Mucosa of descending colon (tissue), 3 donors: Measurements from ENCODE around the gene ZBTB20. TPM values are rescaled to one million over a fixed set of nuclear protein-coding genes. Genes with fewer than 3 reads are reported as not detected.

Experiments
- ATAC-seq: fragments of 200-7000 bp; cut with Tn5 transposase; one replicate; pipeline ENCODE4 v1.9.1; 2020; ENCODE audit warnings: mild to moderate bottlenecking, moderate library complexity
- DNase-seq, 3 donors: peaks; one replicate each; pipeline ENCODE4 v3.0.0-alpha.2; 2020
- H3K36me3 ChIP-seq: fragments of 200-600 bp; one replicate; pipeline ENCODE4 v1.8.0; 2021; ENCODE audit warnings: low read depth, mild to moderate bottlenecking
- H3K4me1 ChIP-seq: fragments of 200-600 bp; one replicate; pipeline ENCODE4 v1.8.0; 2021; ENCODE audit warnings: low read depth, mild to moderate bottlenecking
- H3K4me3 ChIP-seq: fragments of 200-600 bp; one replicate; pipeline ENCODE4 v1.8.0; 2021; ENCODE audit warnings: mild to moderate bottlenecking
- H3K9me3 ChIP-seq: fragments of 200-600 bp; one replicate; pipeline ENCODE4 v1.8.0; 2021; ENCODE audit warnings: mild to moderate bottlenecking
- intact Hi-C, 2 donors: fragments of 100-400 bp; cut with DNase I in 1 of 2; cut with micrococcal nuclease in 1 of 2; formaldehyde crosslinking; loops; one replicate each; pipeline versions ENCODE4 v1.11.0 to v1.11.1; 2022; cut with DNase I, micrococcal nuclease
- total RNA-seq, 3 donors: library from RNA; stranded (reverse); fragmentation: NEBNext Ultra II Directional in 2 of 3; extraction: Animal tissue kit (Norgen Biotek cat#: 25700) in 2 of 3; gene quantifications; one replicate each; pipeline versions ENCODE4 v1.2.1 to v1.2.4, GENCODE V29; 2021 to 2023
- TF ChIP-seq, protein P1 (sequence below): fragments of 200-600 bp; IDR thresholded peaks from one replicate; pipeline ENCODE4 v1.8.0; 2022; ENCODE audit warnings: antibody characterized with exemption, mild to moderate bottlenecking
- donor health status: DM: no; HTN: no; CAD: no; lungs with moderate emphysema.
- donor health status: DM: no; HTN: no; CAD: no.
- donor health status: DM: no; HTN: yes; CAD: no.

Gene ZBTB20
- total RNA-seq, 3 donors from 2014 or later = 30.6 to 85.6 (median 37.3) TPM

DNA sequence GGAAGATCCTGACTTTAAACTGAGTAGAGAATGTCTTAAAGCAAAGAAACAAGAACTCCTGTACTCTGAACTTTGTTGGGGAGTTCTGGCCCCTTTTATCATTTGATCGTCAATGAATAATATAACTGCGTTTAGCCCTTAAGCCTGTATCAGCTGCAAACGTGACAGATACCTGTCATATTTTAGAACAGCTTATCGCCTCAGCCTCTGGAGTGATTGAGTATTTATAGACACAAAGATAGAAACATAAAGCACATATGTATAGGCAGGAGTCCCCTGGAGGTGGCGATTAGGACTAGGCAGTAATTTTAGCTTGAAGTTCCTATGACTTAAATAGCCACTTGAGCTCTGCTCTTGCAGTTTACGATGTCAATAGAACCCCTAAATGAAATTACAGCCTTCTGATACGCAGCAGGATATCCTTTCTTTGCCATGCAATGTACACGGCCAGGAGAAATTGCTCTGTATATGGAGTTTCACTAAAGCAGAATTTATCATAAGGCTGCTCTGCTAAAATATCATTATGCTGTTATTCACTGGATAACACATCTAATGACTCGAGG, 531.5 kb downstream of the ZBTB20 start:
- ATAC-seq (no peak), DNase-seq (no peak)
- intact Hi-C loops = no loop called here
- H3K4me1 ChIP-seq = no peaks in the 10 kb centered on the region
- H3K9me3 ChIP-seq = no peaks in the 10 kb centered on the region
- TF ChIP-seq, protein P1, sequence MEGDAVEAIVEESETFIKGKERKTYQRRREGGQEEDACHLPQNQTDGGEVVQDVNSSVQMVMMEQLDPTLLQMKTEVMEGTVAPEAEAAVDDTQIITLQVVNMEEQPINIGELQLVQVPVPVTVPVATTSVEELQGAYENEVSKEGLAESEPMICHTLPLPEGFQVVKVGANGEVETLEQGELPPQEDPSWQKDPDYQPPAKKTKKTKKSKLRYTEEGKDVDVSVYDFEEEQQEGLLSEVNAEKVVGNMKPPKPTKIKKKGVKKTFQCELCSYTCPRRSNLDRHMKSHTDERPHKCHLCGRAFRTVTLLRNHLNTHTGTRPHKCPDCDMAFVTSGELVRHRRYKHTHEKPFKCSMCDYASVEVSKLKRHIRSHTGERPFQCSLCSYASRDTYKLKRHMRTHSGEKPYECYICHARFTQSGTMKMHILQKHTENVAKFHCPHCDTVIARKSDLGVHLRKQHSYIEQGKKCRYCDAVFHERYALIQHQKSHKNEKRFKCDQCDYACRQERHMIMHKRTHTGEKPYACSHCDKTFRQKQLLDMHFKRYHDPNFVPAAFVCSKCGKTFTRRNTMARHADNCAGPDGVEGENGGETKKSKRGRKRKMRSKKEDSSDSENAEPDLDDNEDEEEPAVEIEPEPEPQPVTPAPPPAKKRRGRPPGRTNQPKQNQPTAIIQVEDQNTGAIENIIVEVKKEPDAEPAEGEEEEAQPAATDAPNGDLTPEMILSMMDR = no peak
- no peak overlapping the region for H3K4me3 ChIP-seq
- H3K36me3 ChIP-seq = no peaks in the 10 kb centered on the region

GRCh38 chr3:114609973-114610630, 537.0 kb downstream of the ZBTB20 start:
- no peak for ATAC-seq
- intact Hi-C loops = no loop called here
- TF ChIP-seq, protein P1 = no peak

DNA sequence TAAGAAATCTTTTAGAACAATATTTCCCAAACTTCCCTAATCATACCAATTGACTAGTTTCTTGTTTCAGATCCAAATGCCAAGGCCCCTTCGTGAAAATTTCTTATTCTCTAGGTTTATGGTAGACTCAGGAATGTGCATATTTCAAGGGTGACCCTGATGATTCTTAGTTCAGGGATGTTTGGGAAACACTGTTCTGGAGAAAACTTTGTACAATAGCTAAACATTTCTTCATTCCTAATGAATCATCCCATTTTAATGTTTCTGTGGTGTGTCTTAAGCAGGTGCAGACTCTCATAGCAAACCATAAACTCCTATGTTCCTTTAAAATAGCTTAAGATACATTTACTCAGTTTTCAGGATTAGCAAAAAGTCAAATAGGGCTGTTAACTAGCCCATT, 538.8 kb downstream of the ZBTB20 start:
- no peak for ATAC-seq
- no peaks in the 10 kb centered on the region for H3K4me1 ChIP-seq
- no peaks in the 10 kb centered on the region for H3K36me3 ChIP-seq
- DNase-seq = no peak
- no peaks in the 10 kb centered on the region for H3K9me3 ChIP-seq
- TF ChIP-seq, protein P1 = no peak
- intact Hi-C loops = no loop called here
- no peak overlapping the region for H3K4me3 ChIP-seq

More at GRCh38 chr3:114609973-114610630, 537.0 kb downstream of the ZBTB20 start:
- DNase-seq = no peak
- no peak overlapping the region for H3K4me3 ChIP-seq
- H3K4me1 ChIP-seq = no peaks in the 10 kb centered on the region
- no peaks in the 10 kb centered on the region for H3K9me3 ChIP-seq
- no peaks in the 10 kb centered on the region for H3K36me3 ChIP-seq

GRCh38 chr3:114606336-114606735, 540.8 kb downstream of the ZBTB20 start:
- ATAC-seq = peak; percentile 34
- H3K36me3 ChIP-seq = no peaks in the 10 kb centered on the region
- no peaks in the 10 kb centered on the region for H3K4me1 ChIP-seq
- intact Hi-C loops = no loop called here
- no peak for DNase-seq
- no peaks in the 10 kb centered on the region for H3K9me3 ChIP-seq
- TF ChIP-seq, protein P1 = no peak
- no peak overlapping the region for H3K4me3 ChIP-seq

GRCh38 chr3:114600571-114600970, 546.5 kb downstream of the ZBTB20 start:
- H3K36me3 ChIP-seq = no peaks in the 10 kb centered on the region
- no peaks in the 10 kb centered on the region for H3K9me3 ChIP-seq
- TF ChIP-seq, protein P1 = no peak
- H3K4me3 ChIP-seq = no peak overlapping the region
- no peak for ATAC-seq
- intact Hi-C loops = no loop called here
- H3K4me1 ChIP-seq = no peaks in the 10 kb centered on the region
- DNase-seq = no peak
